C4-2B (cell line): ENCODE measurements around the gene ZNF107.

Experiments
- CTCF ChIP-seq: fragments of 450-650 bp; conservative IDR thresholded peaks from 2 replicates; pipeline ENCODE4 v1.5.1; 2017; ENCODE audit warnings: mild to moderate bottlenecking
- ZFX ChIP-seq: fragments of 450-650 bp; IDR thresholded peaks from 2 replicates; pipeline ENCODE4 v1.6.1; 2017

GRCh38 chr7:64619705-64620104, 46.2 kb upstream of the ZNF107 start:
- TF ChIP-seq CTCF: no peak
- TF ChIP-seq ZFX: no peak
